Measurements from ENCODE around the gene MAST2.
"Not testable (repeated sequence)": the region's sequence is repeated elsewhere in the genome, so short reads cannot be mapped to it uniquely, and the experiment has no call there.

The MAST2 gene

DNA sequence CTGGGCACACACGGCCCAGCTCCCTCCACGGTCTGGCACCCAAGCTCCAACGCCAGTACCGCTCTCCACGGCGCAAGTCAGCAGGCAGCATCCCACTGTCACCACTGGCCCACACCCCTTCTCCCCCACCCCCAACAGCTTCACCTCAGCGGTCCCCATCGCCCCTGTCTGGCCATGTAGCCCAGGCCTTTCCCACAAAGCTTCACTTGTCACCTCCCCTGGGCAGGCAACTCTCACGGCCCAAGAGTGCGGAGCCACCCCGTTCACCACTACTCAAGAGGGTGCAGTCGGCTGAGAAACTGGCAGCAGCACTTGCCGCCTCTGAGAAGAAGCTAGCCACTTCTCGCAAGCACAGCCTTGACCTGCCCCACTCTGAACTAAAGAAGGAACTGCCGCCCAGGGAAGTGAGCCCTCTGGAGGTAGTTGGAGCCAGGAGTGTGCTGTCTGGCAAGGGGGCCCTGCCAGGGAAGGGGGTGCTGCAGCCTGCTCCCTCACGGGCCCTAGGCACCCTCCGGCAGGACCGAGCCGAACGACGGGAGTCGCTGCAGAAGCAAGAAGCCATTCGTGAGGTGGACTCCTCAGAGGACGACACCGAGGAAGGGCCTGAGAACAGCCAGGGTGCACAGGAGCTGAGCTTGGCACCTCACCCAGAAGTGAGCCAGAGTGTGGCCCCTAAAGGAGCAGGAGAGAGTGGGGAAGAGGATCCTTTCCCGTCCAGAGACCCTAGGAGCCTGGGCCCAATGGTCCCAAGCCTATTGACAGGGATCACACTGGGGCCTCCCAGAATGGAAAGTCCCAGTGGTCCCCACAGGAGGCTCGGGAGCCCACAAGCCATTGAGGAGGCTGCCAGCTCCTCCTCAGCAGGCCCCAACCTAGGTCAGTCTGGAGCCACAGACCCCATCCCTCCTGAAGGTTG lies 231.4 kb downstream of the MAST2 start:
- no peak for DNase-seq

DNA sequence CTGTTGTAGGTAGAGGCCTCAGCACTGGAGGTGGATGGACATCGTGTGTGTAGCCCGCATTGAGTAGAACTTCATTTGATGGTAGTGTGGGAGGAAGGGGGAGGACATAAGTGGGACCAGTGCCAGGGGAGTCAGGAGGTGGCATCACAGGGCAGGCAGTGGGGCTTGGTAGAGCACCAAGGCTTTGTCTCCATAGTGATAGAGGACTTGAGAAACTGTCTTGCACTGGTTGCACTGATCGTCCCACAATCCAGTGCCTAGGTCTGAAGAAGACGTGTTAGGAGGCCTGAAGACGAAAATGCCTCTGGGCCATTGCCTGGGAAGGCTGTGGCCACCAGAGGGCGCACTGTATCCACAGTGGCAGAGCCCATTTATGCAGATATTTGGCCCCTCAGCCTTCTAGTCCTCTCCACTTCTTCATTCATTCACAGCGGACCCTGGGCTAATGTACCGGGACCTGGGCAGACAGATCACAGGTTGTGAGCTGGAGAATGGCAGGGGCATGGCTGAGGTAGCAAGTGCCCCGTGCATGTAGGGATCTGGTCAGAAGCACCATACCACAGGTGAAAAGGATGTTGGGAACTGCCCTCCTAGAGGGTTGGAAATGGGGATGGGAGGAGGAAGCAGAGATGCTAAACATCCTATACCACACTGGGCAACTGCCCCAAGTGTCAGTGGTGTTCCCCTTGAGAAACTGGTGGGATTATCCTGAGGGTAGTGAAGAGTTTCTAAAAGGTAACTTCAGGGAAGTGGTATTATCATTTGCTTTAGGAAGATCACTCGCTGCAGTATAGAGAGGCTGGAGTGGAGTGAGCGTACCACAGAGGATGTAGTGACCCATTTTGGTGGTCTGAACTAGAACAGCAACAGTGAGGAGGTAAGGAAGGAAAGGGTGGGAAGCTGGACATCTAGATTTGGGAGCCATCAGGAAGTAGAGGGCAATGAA lies 233.8 kb downstream of the MAST2 start:
- DNase-seq: peak; percentile 64

DNA sequence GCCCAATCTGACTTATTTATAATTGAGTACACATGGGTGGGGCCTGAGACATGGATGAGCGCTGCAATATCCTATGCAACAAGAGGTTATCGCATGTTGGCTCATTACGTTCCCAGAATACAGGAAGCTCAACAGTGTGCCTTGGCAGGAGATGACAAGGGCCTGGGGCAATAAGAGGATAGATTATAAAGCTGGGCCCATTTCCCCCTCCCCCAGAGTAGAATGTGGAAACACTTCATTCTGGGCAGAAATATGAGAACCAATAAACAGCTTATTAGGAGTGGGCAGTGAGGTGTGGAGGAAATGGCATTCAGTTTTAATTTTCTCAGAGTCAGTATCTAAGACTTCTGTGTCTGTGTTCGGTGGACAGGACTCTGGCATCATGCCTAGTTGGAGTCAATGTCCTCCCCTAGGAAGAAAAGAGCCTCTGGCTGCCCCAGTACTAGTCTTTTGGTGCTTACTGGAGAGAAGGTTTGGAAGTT lies 236.2 kb downstream of the MAST2 start:
- DNase-seq: no peak

DNA sequence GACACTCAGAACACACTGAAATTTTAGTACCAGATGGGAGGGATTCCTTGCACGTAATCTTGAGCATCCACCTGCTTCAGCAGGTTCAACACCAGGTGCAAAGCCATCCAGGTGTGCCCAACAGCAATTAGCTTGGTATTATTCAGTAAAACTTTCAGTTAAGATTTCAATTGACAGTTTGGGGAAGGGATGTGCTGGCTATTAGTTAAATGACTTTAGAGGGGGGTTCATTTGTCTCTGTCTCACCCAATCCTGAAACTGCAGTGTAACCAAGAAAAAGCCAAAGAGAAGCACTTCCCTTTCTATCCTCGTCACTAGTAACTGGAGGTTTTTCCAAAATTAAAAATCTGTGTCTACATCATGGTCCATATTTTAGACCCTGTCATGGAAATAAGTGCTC lies 238.1 kb downstream of the MAST2 start:
- no peak for DNase-seq

DNA sequence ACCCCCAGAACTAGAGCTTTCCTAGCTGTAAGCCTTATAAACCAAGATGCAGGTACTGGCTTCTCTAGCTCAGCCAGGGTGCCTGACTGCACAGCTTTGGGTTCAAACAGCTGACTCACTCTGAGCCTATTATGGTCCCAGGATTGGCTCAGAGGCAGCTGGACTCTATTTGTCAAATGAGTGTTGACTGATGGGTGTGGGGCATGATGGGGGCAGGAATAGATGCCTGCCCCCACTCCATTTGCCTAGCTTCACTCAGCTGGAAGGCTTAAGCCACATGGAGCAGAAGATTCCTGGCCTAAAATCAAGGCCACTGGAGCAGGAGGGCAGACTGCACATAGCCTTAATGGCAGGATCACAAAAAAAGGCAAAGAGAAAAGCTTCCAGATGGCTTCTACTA lies 238.6 kb downstream of the MAST2 start:
- DNase-seq: no peak

DNA sequence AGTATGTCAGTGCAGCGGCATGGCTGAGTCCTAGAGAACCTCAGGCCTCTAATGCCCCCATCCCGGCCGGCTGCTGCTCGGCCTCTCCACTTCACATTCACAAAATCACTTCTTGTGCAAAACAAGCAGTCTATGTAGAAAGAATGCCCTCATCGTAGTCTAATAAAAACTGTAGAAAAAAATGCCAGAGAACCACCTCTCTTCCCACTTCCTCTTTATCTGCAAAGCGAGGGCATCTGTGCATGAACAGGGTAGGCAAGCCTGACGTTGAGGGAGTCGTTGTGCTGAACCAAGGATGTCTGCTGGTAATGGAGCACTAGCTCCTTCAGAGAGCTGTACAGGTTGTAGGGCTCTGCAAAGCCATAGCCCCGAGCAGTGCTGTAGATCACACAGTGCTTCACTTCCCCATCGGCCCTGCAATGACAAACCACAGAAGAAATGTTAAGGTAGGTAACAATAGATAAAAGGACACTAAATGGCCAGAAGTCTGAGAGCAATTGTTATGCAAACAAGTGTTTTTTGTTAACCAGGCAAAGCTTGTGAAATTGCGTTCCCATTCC lies 240.1 kb downstream of the MAST2 start:
- no peak for DNase-seq

DNA sequence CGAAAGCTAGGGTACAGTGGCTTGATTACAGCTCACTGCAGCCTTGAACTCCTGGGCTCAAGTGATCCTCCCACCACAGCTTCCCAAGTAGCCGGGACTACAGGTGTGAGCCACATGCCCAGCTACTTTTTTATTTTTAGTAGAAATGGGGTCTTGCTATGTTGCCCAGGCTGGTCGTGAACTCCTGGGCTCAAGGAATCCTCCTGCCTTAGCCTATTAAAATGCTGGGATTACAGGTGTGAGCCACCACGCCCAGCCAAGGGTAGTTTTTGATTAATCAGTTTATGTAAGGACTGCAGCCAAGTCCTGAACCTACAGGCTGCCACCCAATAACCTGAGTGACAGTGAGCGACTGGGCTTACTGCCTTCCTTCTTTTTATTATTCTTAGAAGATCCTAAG lies 240.7 kb downstream of the MAST2 start:
- DNase-seq: no peak

DNA sequence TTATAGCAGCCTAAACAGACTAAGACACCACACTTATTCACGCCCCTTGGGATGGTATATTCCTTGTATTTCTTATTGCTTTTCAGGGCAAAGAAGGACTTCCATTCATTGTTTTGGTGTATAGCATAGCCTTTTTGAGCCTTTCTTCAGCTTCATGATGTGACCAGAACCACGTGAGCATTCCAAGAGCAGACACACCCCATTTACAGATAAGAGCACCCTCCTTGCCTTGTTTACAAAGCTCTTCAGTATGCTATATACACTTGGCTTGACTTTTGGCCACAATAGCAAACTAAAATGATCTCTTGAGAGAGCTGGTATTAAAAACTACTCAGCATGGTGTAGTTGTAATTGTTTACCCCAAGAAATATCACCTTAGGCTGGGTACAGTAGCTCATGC lies 250.3 kb downstream of the MAST2 start:
- no peak for DNase-seq

DNA sequence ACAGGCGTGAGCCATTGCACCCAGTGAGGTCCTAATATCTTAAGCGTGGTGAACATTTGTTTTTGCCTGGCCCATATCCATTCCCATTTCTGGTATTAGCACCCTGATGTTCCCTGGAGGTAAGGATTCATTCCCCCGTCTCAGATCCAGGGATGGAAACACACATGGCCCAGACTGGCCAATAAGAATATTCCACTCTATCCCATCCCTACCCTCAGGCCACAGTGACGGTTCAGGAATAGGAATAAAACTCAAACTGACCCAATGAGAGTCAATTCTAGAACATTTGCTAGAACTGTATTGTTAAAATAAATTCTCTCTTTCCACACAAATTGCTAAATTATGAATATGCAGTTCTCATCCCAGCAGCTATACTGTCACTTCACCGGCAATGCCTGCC lies 252.9 kb downstream of the MAST2 start:
- no peak for DNase-seq

DNA sequence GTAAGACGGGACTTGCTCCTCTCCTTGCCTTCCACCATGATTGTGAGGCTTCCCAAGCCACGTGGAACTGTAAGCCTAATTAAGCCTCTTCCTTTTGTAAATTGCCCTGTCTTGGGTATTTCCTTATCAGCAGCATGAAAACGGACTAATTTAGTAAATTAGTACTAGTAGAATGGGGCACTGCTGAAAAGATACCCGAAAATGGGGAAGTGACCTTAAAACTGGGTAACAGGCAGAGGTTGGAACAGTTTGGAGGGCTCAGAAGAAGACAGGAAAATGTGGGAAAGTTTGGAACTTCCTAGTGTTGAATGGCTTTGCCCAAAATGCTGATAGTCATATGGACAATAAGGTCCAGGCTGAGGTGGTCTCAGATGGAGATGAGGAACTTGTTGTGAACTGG lies 253.8 kb downstream of the MAST2 start:
- DNase-seq: not testable (repeated sequence)

DNA sequence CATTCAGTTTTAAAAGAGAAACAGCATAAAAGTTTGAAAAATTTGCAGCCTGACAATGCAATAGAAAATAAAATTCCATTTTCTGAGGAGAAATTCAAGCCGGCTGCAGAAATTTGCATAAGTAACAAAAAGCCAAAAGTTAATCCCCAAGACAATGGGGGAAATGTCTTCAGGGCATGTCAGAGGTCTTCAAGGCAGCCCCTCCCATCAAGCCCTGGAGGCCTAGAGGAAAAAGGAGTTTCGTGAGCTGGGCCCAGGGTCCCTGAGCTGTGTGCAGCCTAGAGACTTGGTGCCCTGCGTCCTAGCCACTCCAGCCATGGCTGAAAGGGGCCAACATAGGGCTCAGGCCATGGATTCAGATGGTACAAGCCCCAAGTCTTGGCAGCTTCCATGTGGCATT lies 254.4 kb downstream of the MAST2 start:
- no peak for DNase-seq

DNA sequence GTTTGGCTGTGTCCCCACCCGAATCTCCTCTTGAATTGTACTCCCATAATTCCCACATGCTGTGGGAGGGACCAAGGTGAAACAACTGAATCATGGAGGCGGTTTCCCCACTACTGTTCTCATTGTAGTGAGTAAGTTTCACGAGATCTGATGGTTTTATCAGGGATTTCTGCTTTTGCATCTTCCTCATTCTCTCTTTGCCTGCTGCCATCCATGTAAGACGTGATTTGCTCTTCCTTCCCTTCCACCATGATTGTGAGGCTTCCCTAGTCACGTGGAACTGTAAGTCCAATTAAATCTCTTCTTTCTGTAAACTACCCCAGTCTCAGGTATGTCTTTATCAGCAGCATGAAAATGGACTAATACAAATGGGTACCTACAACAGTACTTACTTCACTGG lies 255.5 kb downstream of the MAST2 start:
- DNase-seq: no peak

DNA sequence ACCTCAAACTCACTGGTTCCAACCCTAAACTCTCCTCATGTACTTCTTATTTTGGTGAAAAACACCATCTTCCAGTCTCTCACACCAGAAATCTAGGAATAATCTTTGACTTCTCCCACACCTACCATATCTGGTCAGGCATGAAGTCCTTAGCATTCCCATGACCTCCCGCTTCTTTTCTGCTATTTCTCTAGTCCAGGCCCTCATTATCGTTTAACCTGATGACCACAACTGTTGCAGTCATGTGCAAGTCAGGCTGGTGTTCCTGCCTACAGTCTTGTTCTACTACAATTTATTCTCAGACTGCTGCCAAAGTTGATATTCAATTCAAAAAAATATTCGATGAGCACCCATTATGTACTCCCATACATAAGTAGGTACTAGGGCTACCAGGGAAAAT lies 257.7 kb downstream of the MAST2 start:
- DNase-seq: no peak

DNA sequence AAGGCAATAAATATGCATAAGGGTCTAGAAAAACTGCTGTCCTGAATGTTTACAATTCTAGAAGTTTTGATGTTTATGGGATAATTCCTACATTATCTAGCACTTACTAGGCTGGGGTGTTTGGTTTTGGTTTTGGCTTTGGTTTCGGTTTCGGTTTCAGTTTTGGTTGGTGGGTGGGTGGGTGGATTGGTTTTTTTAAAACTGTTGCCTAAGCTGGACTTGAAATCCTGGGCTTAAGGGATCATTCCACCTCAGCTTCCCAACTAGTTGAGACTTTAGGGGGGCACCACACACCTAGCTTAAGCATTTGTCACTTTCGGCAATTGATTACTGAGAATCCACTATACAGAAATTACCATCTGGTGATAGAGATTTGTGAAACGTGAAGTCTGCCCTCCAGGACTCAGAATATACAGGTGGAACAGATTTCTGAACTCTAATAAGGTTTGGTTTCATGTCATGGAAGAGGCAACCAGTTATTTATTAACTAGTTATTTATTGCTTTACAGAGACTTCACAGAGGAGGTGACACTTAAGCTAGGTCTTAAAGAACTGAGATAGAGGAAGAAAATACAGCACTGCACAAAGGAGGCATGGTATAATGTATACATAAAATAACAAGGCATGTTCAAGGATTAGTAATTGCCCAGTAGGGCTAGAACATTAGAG lies 259.4 kb downstream of the MAST2 start:
- DNase-seq: peak; percentile 6

DNA sequence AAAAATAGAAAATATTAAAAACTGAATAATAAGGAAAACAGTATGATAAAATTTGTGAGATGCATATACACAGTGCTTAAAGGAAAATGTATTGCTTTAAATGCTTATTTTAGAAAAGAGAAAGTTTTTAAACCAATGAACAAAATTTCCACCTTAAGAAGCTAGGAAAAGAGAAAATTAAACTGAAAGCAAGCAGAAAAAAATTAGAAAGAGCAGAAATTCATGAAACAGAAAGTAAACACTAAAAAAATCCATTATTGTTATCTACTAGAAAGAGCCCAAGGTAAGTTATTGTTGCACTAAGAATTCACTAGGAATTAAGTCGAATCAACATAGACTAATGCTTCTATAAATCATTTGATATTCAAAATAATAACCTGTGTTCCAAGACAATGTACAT lies 261.3 kb downstream of the MAST2 start:
- no peak for DNase-seq

DNA sequence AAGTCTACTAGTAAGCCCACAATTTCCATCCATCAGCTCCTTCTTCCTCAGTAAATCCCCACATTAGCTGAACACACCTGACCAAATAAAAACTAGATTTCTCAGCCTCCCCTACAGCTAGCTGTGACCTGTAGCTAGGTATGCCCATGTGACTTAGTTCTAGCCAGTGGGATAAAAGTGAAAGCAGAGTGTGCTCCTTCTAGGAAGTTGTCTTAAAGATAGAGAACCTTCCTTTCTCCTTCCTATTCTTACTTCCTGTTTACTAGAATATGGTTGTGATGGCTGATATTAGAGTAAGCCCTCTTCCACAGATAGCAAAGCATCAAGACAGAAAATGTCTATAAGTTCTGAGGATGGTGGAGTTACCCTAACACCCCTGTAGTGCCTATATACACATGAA lies 262.0 kb downstream of the MAST2 start:
- no peak for DNase-seq

DNA sequence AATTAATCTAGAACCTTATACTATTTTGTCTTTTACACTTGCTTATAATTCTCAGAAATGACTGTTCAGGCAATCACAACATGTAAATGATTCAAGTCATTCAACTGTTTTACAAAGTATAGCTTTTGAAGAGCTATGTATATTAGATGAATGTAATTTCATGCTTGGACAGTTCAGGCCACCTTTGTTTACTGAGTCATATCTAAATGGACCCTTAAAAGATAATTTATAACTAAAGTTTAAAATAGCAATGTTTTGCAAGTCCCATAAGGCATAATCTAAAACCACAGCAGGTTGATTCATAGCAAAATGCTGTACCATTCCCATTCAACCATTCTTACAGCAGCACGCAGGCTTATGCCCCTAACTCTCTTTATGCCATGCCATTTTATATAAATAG lies 264.2 kb downstream of the MAST2 start:
- DNase-seq: no peak

DNA sequence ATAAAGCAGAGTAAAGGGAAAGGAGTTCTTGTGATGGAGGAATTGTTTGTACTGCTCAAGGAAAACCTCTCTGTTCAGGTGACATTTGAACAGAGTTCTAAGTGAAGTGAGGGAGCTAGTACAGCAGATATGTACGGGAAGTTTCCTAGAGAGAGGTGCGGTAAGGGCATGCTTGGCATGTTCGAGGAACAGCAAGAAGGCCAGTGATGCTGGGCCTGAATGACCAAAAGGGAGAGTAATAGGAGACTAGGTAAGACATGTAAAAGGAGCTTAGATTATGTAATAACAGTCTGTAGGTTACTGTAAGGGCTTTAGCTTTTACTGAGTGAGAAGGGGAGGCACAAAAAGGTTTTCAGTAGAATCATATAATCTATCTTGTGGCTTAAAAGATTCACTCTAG lies 265.1 kb downstream of the MAST2 start:
- no peak for DNase-seq

DNA sequence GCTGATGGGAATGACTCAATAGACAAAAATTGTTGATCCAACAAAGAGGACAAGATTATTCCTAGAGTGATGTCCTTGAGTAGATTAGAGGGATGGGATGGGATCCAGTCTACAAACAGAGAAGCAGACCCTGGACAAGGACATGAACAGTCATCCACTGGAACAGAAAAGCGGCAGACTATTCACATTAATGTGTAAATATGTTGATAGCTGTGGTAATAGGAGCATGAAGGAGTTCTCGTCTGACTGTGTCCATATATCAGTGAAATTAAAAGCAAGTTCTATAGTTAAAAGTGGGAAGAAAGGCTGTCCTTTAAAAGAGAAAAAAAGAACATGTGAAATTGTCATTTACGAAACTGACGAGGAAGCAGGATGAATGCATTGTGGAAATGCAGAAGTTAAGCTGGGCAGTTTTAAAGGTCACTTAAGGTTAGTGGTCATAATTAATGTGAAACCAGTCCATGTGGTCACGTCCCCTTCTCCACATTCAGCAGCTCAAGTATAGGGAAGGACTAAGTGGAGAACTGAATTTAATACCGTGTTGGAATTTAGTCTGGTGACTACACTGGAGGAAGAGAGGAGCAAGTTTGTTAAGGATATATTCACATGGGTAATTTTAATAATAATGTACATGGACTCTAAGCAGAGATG lies 266.9 kb downstream of the MAST2 start:
- DNase-seq: no peak

DNA sequence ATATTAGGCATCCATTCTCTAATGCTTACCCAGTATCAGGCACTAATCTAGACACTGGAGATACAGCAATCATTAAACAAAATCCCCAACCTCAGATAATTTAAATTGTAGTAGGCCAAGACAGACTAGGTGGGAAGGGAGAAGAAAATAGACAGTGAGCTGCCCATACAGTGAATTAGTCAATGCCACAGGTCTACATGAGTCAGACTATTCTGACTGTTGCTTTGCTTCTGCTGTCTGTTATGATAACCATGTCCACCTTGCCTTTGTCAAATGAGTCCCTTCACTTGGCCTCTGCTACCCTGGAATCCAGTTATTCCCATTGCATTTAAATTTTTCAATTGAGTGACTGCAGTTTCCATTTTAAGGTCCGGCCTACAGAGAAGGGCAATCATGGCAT lies 269.6 kb downstream of the MAST2 start:
- DNase-seq: no peak

DNA sequence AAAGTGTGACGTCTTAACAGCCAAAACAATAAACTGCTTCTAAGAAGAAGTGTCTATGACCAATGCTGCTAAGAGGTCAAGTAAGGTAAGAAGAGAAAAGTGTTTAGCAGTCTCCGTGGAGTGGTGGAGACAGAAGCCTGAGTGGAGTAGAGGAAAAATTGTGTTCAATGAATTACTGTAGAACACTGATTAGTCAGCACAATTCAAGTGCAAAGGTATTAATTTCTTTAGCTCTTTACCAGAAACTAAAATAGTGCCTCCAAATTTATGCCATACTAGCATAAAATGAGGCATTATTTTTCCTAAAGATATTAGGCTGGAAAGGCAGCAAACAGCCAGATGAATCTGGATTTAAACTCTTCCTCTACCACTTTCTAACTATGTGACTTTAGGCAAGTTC lies 272.9 kb downstream of the MAST2 start:
- no peak for DNase-seq

DNA sequence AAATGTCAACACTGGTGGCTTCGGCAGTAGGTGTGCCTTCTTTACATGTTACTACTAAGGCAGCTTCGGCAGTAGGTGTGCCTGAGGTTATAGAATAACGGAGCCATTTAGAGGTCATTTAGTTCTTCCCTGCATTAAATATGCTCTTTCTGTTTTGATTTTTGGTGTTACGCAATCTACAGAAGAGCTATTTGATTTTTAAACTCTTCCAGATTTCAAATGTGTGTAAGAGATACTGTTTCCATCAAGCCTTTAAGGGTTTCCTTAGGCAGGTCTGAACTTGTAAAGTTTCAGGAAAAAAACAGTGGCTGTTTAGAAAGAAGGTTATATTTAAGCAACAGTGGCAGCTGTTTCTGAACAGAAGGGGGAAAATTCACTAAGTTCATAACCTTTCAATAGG lies 274.2 kb downstream of the MAST2 start:
- no peak for DNase-seq
